ENCODE results near the gene OSBP2. TPM values are rescaled to one million over a fixed set of nuclear protein-coding genes. Genes with fewer than 3 reads are reported as not detected.
"Not testable (repeated sequence)": the region's sequence is repeated elsewhere in the genome, so short reads cannot be mapped to it uniquely, and the experiment has no call there.

OSBP2 gene
- total and polyA plus RNA-seq, 2 experiments from 2014 or later: 2.1 to 2.9 TPM

GRCh38 chr22:30777146-30777545 lies 82.5 kb downstream of the OSBP2 start:
- H3K9me2 ChIP-seq (ENCODE audit: insufficient read depth); H4K20me1 ChIP-seq (replicated peaks; ENCODE audit: insufficient read depth); H3K4me1 ChIP-seq (ENCODE audit: insufficient read depth); H3F3A ChIP-seq (replicated peaks; ENCODE audit: low read depth); H3K27me3 Mint-ChIP-seq (ENCODE audit: insufficient read depth, low read depth, poor library complexity); H2AFZ ChIP-seq; H3K9me3 Mint-ChIP-seq; H3K79me2 ChIP-seq (replicated peaks; ENCODE audit: insufficient read depth); H3K4me2 ChIP-seq; DNase-seq (ENCODE audit: low spot score); H3K27ac Mint-ChIP-seq; H3K4me1 Mint-ChIP-seq; H3K27me3 ChIP-seq (ENCODE audit: insufficient read depth); H3K27ac ChIP-seq (ENCODE audit: low read depth); H3K36me3 ChIP-seq (ENCODE audit: insufficient read depth); H3K36me3 Mint-ChIP-seq (ENCODE audit: low read depth); H3K4me3 ChIP-seq; H3K4me3 Mint-ChIP-seq; ATAC-seq: not testable (repeated sequence)

- Mint-ChIP-seq H3K4me1 (peaks cover 4% of the 10 kb centered on the region; the same call in 2 of the 3 replicates), H3K4me3 (no peak overlapping the region), H3K36me3 (ENCODE audit: low read depth) (no peaks in the 10 kb centered on the region), H3K27ac (no peak overlapping the region), H3K9me3 (no peaks in the 10 kb centered on the region), H3K27me3 (ENCODE audit: insufficient read depth, low read depth, poor library complexity) (peaks cover 5% of the 10 kb centered on the region)
- DNase-seq (ENCODE audit: low spot score) (no peak), ATAC-seq (no peak)
- H3K4me1 ChIP-seq (ENCODE audit: insufficient read depth): no peaks in the 10 kb centered on the region
- H3K36me3 ChIP-seq (ENCODE audit: insufficient read depth): no peaks in the 10 kb centered on the region
- no peaks in the 10 kb centered on the region for H3F3A ChIP-seq (replicated peaks; ENCODE audit: low read depth)
- H3K27ac ChIP-seq (ENCODE audit: low read depth): no peak overlapping the region
- H3K27me3 ChIP-seq (ENCODE audit: insufficient read depth): no peaks in the 10 kb centered on the region
- no peak overlapping the region for H3K4me2 ChIP-seq
- no peak overlapping the region for H2AFZ ChIP-seq
- no peaks in the 10 kb centered on the region for H3K9me2 ChIP-seq (ENCODE audit: insufficient read depth)
- TF ChIP-seq CREB1 (CRISPR knock-in tag; IDR thresholded peaks at IDR 0.05; ENCODE audit: low read depth) (no peak), NANOG (IDR thresholded peaks at IDR 0.05; ENCODE audit: borderline replicate concordance) (no peak), REST (IDR thresholded peaks at IDR 0.05; ENCODE audit: unreplicated experiment) (no peak), CTCF (conservative IDR thresholded peaks at IDR 0.05; ENCODE audit: low read depth in 2 of 2) (no peak), EZH2phosphoT487 (IDR thresholded peaks at IDR 0.05; ENCODE audit: unreplicated experiment) (no peak), ZNF331 (CRISPR knock-in tag; IDR thresholded peaks at IDR 0.05; ENCODE audit: low read depth) (no peak)
- no peaks in the 10 kb centered on the region for H3K79me2 ChIP-seq (replicated peaks; ENCODE audit: insufficient read depth)
- H3K4me3 ChIP-seq: no peak overlapping the region
- no peaks in the 10 kb centered on the region for H4K20me1 ChIP-seq (replicated peaks; ENCODE audit: insufficient read depth)
These were observed 82.9 kb downstream of the OSBP2 start for GRCh38 chr22:30777587-30777986.
